Fibroblast of mammary gland (primary cell): ENCODE measurements around the gene EFCAB9.
"Not testable (repeated sequence)": the region's sequence is repeated elsewhere in the genome, so short reads cannot be mapped to it uniquely, and the experiment has no call there.

Source experiments
- DNase-seq: peaks from one replicate; pipeline ENCODE4 v3.0.0-alpha.2; 2010; ENCODE audit warnings: low read depth
- H3K4me3 ChIP-seq: 2 replicates; pipeline ENCODE4 v1.5.1; 2011; ENCODE audit warnings: low read depth, mild to moderate bottlenecking, low read length, moderate library complexity; ENCODE audit not compliant: control insufficient read depth
- CTCF ChIP-seq: conservative IDR thresholded peaks from 2 replicates; pipeline ENCODE4 v1.5.1; 2011; ENCODE audit warnings: low read depth, low read length, inconsistent platforms; ENCODE audit not compliant: control insufficient read depth, insufficient read depth

EFCAB9 gene

GRCh38 chr5:172188033-172188892, 5.7 kb upstream of the EFCAB9 start, which contains the start of gene STK10:
STK10 (minus strand) TSS chr5:172188224; CDS start chr5:172188042, 182 bp downstream.
- H3K4me3 ChIP-seq, result peak within 1 kb of the TSS; percentile 94
- TF ChIP-seq CTCF, result peak; percentile 59
- peak; percentile 83 for DNase-seq

GRCh38 chr5:172188893-172189692, 4.9 kb upstream of the EFCAB9 start:
- peak overlapping the region; percentile 63 for H3K4me3 ChIP-seq
- no peak for TF ChIP-seq CTCF
- no peak for DNase-seq

GRCh38 chr5:172189693-172190296, 4.2 kb upstream of the EFCAB9 start:
- no peak for TF ChIP-seq CTCF
- no peak for DNase-seq
- no peak overlapping the region for H3K4me3 ChIP-seq

- DNase-seq, result no peak
- no peak for TF ChIP-seq CTCF
- no peak overlapping the region for H3K4me3 ChIP-seq
Observed at GRCh38 chr5:172194985-172195774, 1.2 kb downstream of the EFCAB9 start.

GRCh38 chr5:172197775-172198174, 3.8 kb downstream of the EFCAB9 start:
- not testable (repeated sequence) for H3K4me3 ChIP-seq, DNase-seq

GRCh38 chr5:172199446-172199845, 5.5 kb downstream of the EFCAB9 start:
- no peak for DNase-seq
- no peak overlapping the region for H3K4me3 ChIP-seq
- TF ChIP-seq CTCF, result no peak
